A549 (cell line): Measurements from ENCODE around the gene RNF123. TPM values are rescaled to one million over a fixed set of nuclear protein-coding genes. Genes with fewer than 3 reads are reported as not detected.

Experiments used
- ATAC-seq, 2 experiments: fragments of 200-7000 bp in 1 of 2; fragments of >200 bp in 1 of 2; cut with Nextera tagmentation in 1 of 2; cut with Tn5 transposase in 1 of 2; 3 replicates each; pipeline versions ENCODE4 v1.8.0 to v1.9.1; 2018 to 2020; ENCODE audit warnings: mild to moderate bottlenecking in 1 of 2, moderate library complexity in 1 of 2
- CTCF ChIA-PET: fragments of 300-600 bp; sonication (Branson Sonifier 250); formaldehyde crosslinking; extraction: SDS; loops from one replicate; lab custom pipeline; 2021; ENCODE audit warnings: antibody characterized with exemption, inconsistent platforms; lab: Yijun Ruan, JAX
- POLR2A ChIA-PET: fragments of 350-600 bp; formaldehyde crosslinking; extraction: SDS; loops from one replicate; lab custom pipeline; 2021; ENCODE audit warnings: antibody characterized with exemption, inconsistent platforms; lab: Yijun Ruan, JAX
- DNase-seq, 2 experiments: peaks; one replicate each; pipeline versions ENCODE4 v3.0.0 to v3.0.0-alpha.2; 2011 to 2016; ENCODE audit warnings: low read depth in 1 of 2, low spot score in 1 of 2
- FAIRE-seq: peaks from 2 replicates; lab custom pipeline; 2011; peaks lifted over from hg19 to GRCh38; lab: Jason Lieb, UNC
- H3K27ac ChIP-seq, 2 experiments: fragments of >200 bp; sonication (Bioruptor Twin); formaldehyde crosslinking; 3 replicates each; pipeline ENCODE4 v1.5.1; 2016 to 2017
- H3K4me1 ChIP-seq: fragments of >200 bp; sonication (Bioruptor Twin); formaldehyde crosslinking; 3 replicates; pipeline ENCODE4 v1.6.1; 2016
- H3K4me2 ChIP-seq: fragments of >200 bp; sonication (Bioruptor Twin); formaldehyde crosslinking; 3 replicates; pipeline ENCODE4 v1.6.1; 2016
- H3K4me3 ChIP-seq: fragments of >200 bp; sonication (Bioruptor Twin); formaldehyde crosslinking; 3 replicates; pipeline ENCODE4 v1.5.1; 2016
- H3K9me3 ChIP-seq: fragments of >200 bp; sonication (Bioruptor Twin); formaldehyde crosslinking; 3 replicates; pipeline ENCODE4 v1.6.1; 2016
- ATOH8 ChIP-seq: fragments of 250-450 bp; sonication (Bioruptor Pico); IDR thresholded peaks from 2 replicates; pipeline ENCODE4 v1.5.0; 2020; ENCODE audit warnings: low read depth, mild to moderate bottlenecking, moderate library complexity
- CBX2 ChIP-seq: fragments of 200-600 bp; sonication (generic); IDR thresholded peaks from 2 replicates; pipeline ENCODE4 v1.6.1; 2016; ENCODE audit warnings: low read depth, mild to moderate bottlenecking, borderline replicate concordance
- CBX8 ChIP-seq: fragments of 200-600 bp; sonication (generic); IDR thresholded peaks from 2 replicates; pipeline ENCODE4 v1.6.1; 2016
- CHD2 ChIP-seq: fragments of 150-350 bp; IDR thresholded peaks from 2 replicates; pipeline ENCODE4 v1.6.1; 2014; ENCODE audit warnings: low read length; ENCODE audit not compliant: partially characterized antibody
- EHMT2 ChIP-seq: fragments of 200-600 bp; sonication (generic); IDR thresholded peaks from 2 replicates; pipeline ENCODE4 v1.6.1; 2016; ENCODE audit warnings: antibody characterized with exemption, low read depth, mild to moderate bottlenecking, moderate library complexity
- ESRRA ChIP-seq: fragments of 150-350 bp; IDR thresholded peaks from 2 replicates; pipeline ENCODE4 v1.6.1; 2014; ENCODE audit warnings: mild to moderate bottlenecking, low read length, borderline replicate concordance
- FOSB ChIP-seq: fragments of 250-450 bp; sonication (Bioruptor Pico); IDR thresholded peaks from 2 replicates; pipeline ENCODE4 v1.5.0; 2020; ENCODE audit warnings: mild to moderate bottlenecking, moderate library complexity
- HEYL ChIP-seq: fragments of 250-450 bp; sonication (Bioruptor Pico); IDR thresholded peaks from 2 replicates; pipeline ENCODE4 v1.8.0; 2021; ENCODE audit warnings: mild to moderate bottlenecking, moderate library complexity
- HOXA7 ChIP-seq: fragments of 250-450 bp; sonication (Bioruptor Pico); IDR thresholded peaks from 2 replicates; pipeline ENCODE4 v1.5.0; 2020; ENCODE audit warnings: mild to moderate bottlenecking, moderate library complexity
- NPAS2 ChIP-seq: fragments of 250-450 bp; sonication (Bioruptor Pico); IDR thresholded peaks from 2 replicates; pipeline ENCODE4 v1.8.0; 2022; ENCODE audit warnings: mild to moderate bottlenecking, moderate library complexity, borderline replicate concordance
- NR3C1 ChIP-seq: fragments of >200 bp; sonication (Bioruptor Twin); formaldehyde crosslinking; IDR thresholded peaks from 3 replicates; pipeline ENCODE4 v1.6.1; 2017
- PHF8 ChIP-seq: fragments of 200-600 bp; sonication (generic); IDR thresholded peaks from 2 replicates; pipeline ENCODE4 v1.6.1; 2016; ENCODE audit warnings: low read depth, mild to moderate bottlenecking, antibody characterized with exemption, moderate library complexity, borderline replicate concordance
- RCOR1 ChIP-seq: fragments of 150-350 bp; IDR thresholded peaks from 2 replicates; pipeline ENCODE4 v1.6.1; 2014; ENCODE audit warnings: antibody characterized with exemption, low read length, low read depth
- WGBS: methylation state at CpG from one replicate; pipeline ENCODE4 v1.1.6; 2017; ENCODE audit errors: missing lambda C conversion rate; 5-methylcytosine and 5-hydroxymethylcytosine counted together
- polyA plus RNA-seq, 4 experiments: library from polyadenylated mRNA; depleted of rRNA in 3 of 4; stranded (reverse); fragments of >200 nt; fragmentation: RNase III in 1 of 4; extraction: RNeasy Plus Mini Kit Qiagen cat#74134 plus additional on column Dnase treatment in 1 of 4; gene quantifications; 2 replicates in 3 of 4; 3 replicates in 1 of 4; pipeline ENCODE4 v1.2.3, GENCODE V29; 2011 to 2017
- TF ChIP-seq, protein P1 (sequence below): fragments of >200 bp; sonication (Bioruptor Twin); formaldehyde crosslinking; IDR thresholded peaks from 2 replicates; pipeline ENCODE4 v1.6.1; 2016
- TF ChIP-seq, protein P2 (sequence below): fragments of >200 bp; sonication (Bioruptor Twin); formaldehyde crosslinking; IDR thresholded peaks from 3 replicates; pipeline ENCODE4 v1.6.1; 2016
- TF ChIP-seq, protein P3 (sequence below): IDR thresholded peaks from 2 replicates; pipeline ENCODE4 v1.6.1; 2012; ENCODE audit warnings: low read depth, borderline replicate concordance

The RNF123 gene
- polyA plus RNA-seq, 2 of the 4 experiments (the other 2 are of a cell fraction), result 14.4 to 16.0 TPM

GRCh38 chr3:49665822-49666519, 23.4 kb upstream of the RNF123 start:
- ChIA-PET POLR2A (no interaction called here), CTCF (interaction anchor here (1.0 to 2.9 kb wide), 2 partner anchors 13 to 126 kb away, joined by 3 to 26 read pairs; no protein-coding TSS in a partner anchor)
- no peak overlapping the region for H3K27ac ChIP-seq
- no peaks in the 10 kb centered on the region for H3K9me3 ChIP-seq
- H3K4me1 ChIP-seq, result peaks cover 21% of the 10 kb centered on the region
- no peak for DNase-seq
- H3K4me2 ChIP-seq, result no peak overlapping the region
- 77% methylated on average over 4 of the region's 6 CpGs for WGBS
- no peak for FAIRE-seq
- TF ChIP-seq EHMT2 (no peak), NR3C1 (no peak), NPAS2 (CRISPR knock-in tag) (no peak), HOXA7 (CRISPR knock-in tag) (no peak), ATOH8 (CRISPR knock-in tag) (no peak), FOSB (no peak), PHF8 (no peak)
- no peak overlapping the region for H3K4me3 ChIP-seq
- ATAC-seq, result peak in 1 of 2 experiments; percentile 12; a peak in 1 of 6 replicates

DNA sequence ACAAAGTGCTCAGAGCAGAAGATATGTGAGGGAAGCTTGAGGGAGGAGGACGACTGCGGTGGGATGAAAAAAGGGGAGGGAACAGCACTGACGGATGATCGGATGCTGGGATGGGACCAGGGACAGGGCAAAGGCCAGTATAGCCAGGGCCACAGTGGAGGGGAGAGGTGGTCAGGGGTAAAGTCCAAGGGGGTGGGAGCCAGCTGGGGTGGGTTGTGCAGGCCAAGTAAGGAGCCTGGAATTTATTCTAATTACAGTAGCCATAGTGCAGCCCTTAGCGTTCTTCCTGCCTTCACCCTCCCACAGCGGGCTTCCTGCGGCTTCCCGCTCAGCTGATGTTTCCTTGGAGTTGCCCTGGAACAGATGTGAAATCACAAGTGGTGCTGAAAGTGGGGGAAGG, 22.8 kb upstream of the RNF123 start:
- H3K27ac ChIP-seq, result no peak overlapping the region
- H3K4me1 ChIP-seq, result peaks cover 21% of the 10 kb centered on the region
- CTCF ChIA-PET, result interaction anchor here (0.7 to 2.9 kb wide), 3 partner anchors 13 to 249 kb away, joined by 3 to 26 read pairs (median 3); no protein-coding TSS in a partner anchor
- no peak for DNase-seq
- TF ChIP-seq CBX2 (no peak), RCOR1 (no peak), ATOH8 (CRISPR knock-in tag) (no peak), CBX8 (no peak), ESRRA (no peak), FOSB (no peak), HEYL (CRISPR knock-in tag) (no peak)
- TF ChIP-seq, protein P1, sequence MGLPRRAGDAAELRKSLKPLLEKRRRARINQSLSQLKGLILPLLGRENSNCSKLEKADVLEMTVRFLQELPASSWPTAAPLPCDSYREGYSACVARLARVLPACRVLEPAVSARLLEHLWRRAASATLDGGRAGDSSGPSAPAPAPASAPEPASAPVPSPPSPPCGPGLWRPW, result no peak
- TF ChIP-seq, protein P2, sequence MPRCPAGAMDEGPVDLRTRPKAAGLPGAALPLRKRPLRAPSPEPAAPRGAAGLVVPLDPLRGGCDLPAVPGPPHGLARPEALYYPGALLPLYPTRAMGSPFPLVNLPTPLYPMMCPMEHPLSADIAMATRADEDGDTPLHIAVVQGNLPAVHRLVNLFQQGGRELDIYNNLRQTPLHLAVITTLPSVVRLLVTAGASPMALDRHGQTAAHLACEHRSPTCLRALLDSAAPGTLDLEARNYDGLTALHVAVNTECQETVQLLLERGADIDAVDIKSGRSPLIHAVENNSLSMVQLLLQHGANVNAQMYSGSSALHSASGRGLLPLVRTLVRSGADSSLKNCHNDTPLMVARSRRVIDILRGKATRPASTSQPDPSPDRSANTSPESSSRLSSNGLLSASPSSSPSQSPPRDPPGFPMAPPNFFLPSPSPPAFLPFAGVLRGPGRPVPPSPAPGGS, result no peak
- TF ChIP-seq, protein P3, sequence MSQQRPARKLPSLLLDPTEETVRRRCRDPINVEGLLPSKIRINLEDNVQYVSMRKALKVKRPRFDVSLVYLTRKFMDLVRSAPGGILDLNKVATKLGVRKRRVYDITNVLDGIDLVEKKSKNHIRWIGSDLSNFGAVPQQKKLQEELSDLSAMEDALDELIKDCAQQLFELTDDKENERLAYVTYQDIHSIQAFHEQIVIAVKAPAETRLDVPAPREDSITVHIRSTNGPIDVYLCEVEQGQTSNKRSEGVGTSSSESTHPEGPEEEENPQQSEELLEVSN, result no peak
- H3K4me2 ChIP-seq, result no peak overlapping the region
- no peaks in the 10 kb centered on the region for H3K9me3 ChIP-seq
- no peak overlapping the region for H3K4me3 ChIP-seq
- POLR2A ChIA-PET, result no interaction called here
- no peak for ATAC-seq
- 85% methylated on average over 8 of the region's 8 CpGs for WGBS
- FAIRE-seq, result no peak

DNA sequence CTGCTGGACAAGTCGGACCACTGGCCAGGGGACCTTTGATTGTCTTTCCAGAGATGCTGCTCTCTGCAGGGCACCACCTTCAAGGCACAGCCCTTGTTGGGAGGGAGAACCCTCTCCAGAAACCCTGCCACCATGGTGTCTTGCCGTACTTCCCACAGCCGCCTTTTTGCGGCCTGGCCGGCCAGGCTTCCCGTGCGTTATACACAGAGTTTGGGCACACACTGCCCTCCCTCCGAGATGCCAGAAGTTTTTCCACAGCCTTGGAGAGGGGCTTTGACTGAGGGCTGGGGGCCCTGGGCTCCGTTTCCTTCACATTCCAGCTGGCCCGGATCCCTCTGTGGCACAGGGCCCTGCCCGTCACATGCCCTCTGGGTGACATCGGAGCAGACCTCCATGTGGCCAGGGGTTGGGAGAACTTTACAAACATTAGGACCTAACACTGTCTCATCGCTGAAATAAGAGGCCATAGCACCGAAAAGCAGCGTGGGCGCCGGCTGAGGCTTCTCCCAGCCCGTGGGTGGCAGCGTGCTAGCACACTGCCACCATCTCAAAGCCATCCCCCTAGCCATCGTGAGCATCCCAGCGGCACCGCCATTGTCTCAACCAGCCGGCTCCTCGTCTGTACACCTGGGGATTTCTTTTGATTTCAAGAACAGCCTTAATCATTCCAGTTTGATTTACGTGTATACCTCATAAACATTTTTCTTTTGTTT, 21.5 kb upstream of the RNF123 start:
- WGBS, result 82% methylated on average over 18 of the region's 25 CpGs
- no peak for FAIRE-seq
- CTCF ChIA-PET, result interaction anchor here (1.0 kb wide), 1 partner anchor 131 kb away, joined by 3 read pairs; no protein-coding TSS in a partner anchor

More for the DNA sequence above, 21.5 kb upstream of the RNF123 start:
- no peak for DNase-seq
- peaks cover 26% of the 10 kb centered on the region for H3K4me1 ChIP-seq
- H3K9me3 ChIP-seq, result no peaks in the 10 kb centered on the region
- POLR2A ChIA-PET, result no interaction called here
- peak overlapping the region; percentile 27 to 67; a peak in 2 of 6 replicates for H3K27ac ChIP-seq
- H3K4me3 ChIP-seq, result no peak overlapping the region
- no peak for ATAC-seq
- TF ChIP-seq CHD2, result no peak
- peak overlapping the region; percentile 70 for H3K4me2 ChIP-seq
